GM21825 (cell line): ENCODE results near the gene RASD1.

Source experiments
- ATAC-seq: cut with Tn5 transposase; IDR thresholded peaks from one replicate; pipeline ENCODE4 v1.9.1; 2021; ENCODE audit warnings: mild to moderate bottlenecking, moderate library complexity; ENCODE audit not compliant: unreplicated experiment

RASD1 gene

GRCh38 chr17:17496189-17497064 is at the start of gene RASD1:
Gene RASD1, minus strand, starts transcription at chr17:17496395. Its CDS starts 214 bp downstream, at chr17:17496181.
- ATAC-seq: peak; percentile 66

- ATAC-seq: no peak
Observed at GRCh38 chr17:17545984-17546383, 49.8 kb upstream of the RASD1 start.

GRCh38 chr17:17545031-17545820 is 49.0 kb upstream of the RASD1 start:
- no peak for ATAC-seq

GRCh38 chr17:17542906-17543635 is 46.9 kb upstream of the RASD1 start:
- ATAC-seq: no peak

GRCh38 chr17:17541640-17542001 is 45.4 kb upstream of the RASD1 start:
- ATAC-seq: no peak

GRCh38 chr17:17540935-17541639 is 44.9 kb upstream of the RASD1 start:
- ATAC-seq: no peak

- ATAC-seq: no peak
Observed at GRCh38 chr17:17540278-17540906, 44.2 kb upstream of the RASD1 start.

- no peak for ATAC-seq
Observed at GRCh38 chr17:17539591-17539990, 43.4 kb upstream of the RASD1 start.

GRCh38 chr17:17538417-17539391 is 42.5 kb upstream of the RASD1 start:
- no peak for ATAC-seq

GRCh38 chr17:17537311-17538099 is 41.3 kb upstream of the RASD1 start:
- ATAC-seq: no peak

- no peak for ATAC-seq
Observed at GRCh38 chr17:17536702-17537101, 40.5 kb upstream of the RASD1 start.

- ATAC-seq: no peak
Observed at GRCh38 chr17:17535957-17536356, 39.8 kb upstream of the RASD1 start.

GRCh38 chr17:17533901-17534441 is 37.8 kb upstream of the RASD1 start:
- ATAC-seq: no peak

GRCh38 chr17:17532991-17533390 is 36.8 kb upstream of the RASD1 start:
- ATAC-seq: no peak

- no peak for ATAC-seq
Observed at GRCh38 chr17:17531156-17531555, 35.0 kb upstream of the RASD1 start.

GRCh38 chr17:17528696-17529652 is 32.8 kb upstream of the RASD1 start:
- no peak for ATAC-seq

- no peak for ATAC-seq
Observed at GRCh38 chr17:17527956-17528500, 31.8 kb upstream of the RASD1 start.
